ENCODE measurements around the gene ADAM17.
A peak's percentile ranks its signal among the peaks of the same experiment; 100 is the strongest.
"Not testable (repeated sequence)": the region's sequence is repeated elsewhere in the genome, so short reads cannot be mapped to it uniquely, and the experiment has no call there.

The ADAM17 gene

GRCh38 chr2:9565436-9566153 lies 10.0 kb upstream of the ADAM17 start:
- DNase-seq = no peak

- no peak for DNase-seq
These were observed 5.0 kb upstream of the ADAM17 start for GRCh38 chr2:9560628-9561027.

GRCh38 chr2:9558948-9559381 lies 3.3 kb upstream of the ADAM17 start:
- DNase-seq = no peak

GRCh38 chr2:9556121-9556743 lies 602 bp upstream of the ADAM17 start:
- peak; percentile 55 for DNase-seq

GRCh38 chr2:9554921-9555296 lies 721 bp downstream of the ADAM17 start:
- DNase-seq = no peak

- no peak for DNase-seq
These were observed 3.1 kb downstream of the ADAM17 start for GRCh38 chr2:9552219-9553178.

- not testable (repeated sequence) for DNase-seq
These were observed 4.7 kb downstream of the ADAM17 start for GRCh38 chr2:9550859-9551391.

- DNase-seq = no peak
These were observed 6.2 kb downstream of the ADAM17 start for GRCh38 chr2:9549420-9549819.

- DNase-seq = no peak
These were observed 7.1 kb downstream of the ADAM17 start for GRCh38 chr2:9548506-9548905.

GRCh38 chr2:9547262-9547991 lies 8.2 kb downstream of the ADAM17 start:
- DNase-seq = no peak

GRCh38 chr2:9545502-9545901 lies 10.1 kb downstream of the ADAM17 start:
- no peak for DNase-seq

- no peak for DNase-seq
These were observed 12.1 kb downstream of the ADAM17 start for GRCh38 chr2:9543557-9543956.

GRCh38 chr2:9539531-9539930 lies 16.1 kb downstream of the ADAM17 start:
- DNase-seq = no peak

- no peak for DNase-seq
These were observed 17.6 kb downstream of the ADAM17 start for GRCh38 chr2:9538000-9538507.

GRCh38 chr2:9536504-9536903 lies 19.1 kb downstream of the ADAM17 start:
- no peak for DNase-seq

- no peak for DNase-seq
These were observed 20.5 kb downstream of the ADAM17 start for GRCh38 chr2:9535177-9535576.

GRCh38 chr2:9533663-9534062 lies 22.0 kb downstream of the ADAM17 start:
- DNase-seq = no peak

- no peak for DNase-seq
These were observed 23.2 kb downstream of the ADAM17 start for GRCh38 chr2:9532421-9532820.

- no peak for DNase-seq
These were observed 27.4 kb downstream of the ADAM17 start for GRCh38 chr2:9527995-9528787.

GRCh38 chr2:9525266-9525665 lies 30.4 kb downstream of the ADAM17 start:
- no peak for DNase-seq

- DNase-seq = no peak
These were observed 31.3 kb downstream of the ADAM17 start for GRCh38 chr2:9524291-9524690.

GRCh38 chr2:9519250-9519649 lies 36.4 kb downstream of the ADAM17 start:
- no peak for DNase-seq

Measured in NCI-H2029 (cell line).